Cardiac fibroblast (primary cell): ENCODE measurements around the gene VWC2.

Experiments
- DNase-seq, 2 donors: peaks; one replicate each; pipeline versions ENCODE4 v3.0.0 to v3.0.0-alpha.2; 2010; ENCODE audit warnings: low read depth in 2 of 2
- H3K4me3 ChIP-seq, 2 donors: replicated peaks in 1 of 2; 1 replicate in 1 of 2; 2 replicates in 1 of 2; pipeline ENCODE4 v1.5.1; 2011; ENCODE audit warnings: low read depth in 2 of 2, low read length in 2 of 2, mild to moderate bottlenecking in 2 of 2, moderate library complexity in 1 of 2
- TF ChIP-seq, protein P1 (sequence below): IDR thresholded peaks from one replicate; pipeline ENCODE4 v1.5.1; 2011; ENCODE audit warnings: low read depth, mild to moderate bottlenecking, low read length, inconsistent platforms

The VWC2 gene

GRCh38 chr7:49812534-49812933, 39.1 kb downstream of the VWC2 start:
- no peak for DNase-seq
- no peak overlapping the region for H3K4me3 ChIP-seq
- TF ChIP-seq, protein P1, sequence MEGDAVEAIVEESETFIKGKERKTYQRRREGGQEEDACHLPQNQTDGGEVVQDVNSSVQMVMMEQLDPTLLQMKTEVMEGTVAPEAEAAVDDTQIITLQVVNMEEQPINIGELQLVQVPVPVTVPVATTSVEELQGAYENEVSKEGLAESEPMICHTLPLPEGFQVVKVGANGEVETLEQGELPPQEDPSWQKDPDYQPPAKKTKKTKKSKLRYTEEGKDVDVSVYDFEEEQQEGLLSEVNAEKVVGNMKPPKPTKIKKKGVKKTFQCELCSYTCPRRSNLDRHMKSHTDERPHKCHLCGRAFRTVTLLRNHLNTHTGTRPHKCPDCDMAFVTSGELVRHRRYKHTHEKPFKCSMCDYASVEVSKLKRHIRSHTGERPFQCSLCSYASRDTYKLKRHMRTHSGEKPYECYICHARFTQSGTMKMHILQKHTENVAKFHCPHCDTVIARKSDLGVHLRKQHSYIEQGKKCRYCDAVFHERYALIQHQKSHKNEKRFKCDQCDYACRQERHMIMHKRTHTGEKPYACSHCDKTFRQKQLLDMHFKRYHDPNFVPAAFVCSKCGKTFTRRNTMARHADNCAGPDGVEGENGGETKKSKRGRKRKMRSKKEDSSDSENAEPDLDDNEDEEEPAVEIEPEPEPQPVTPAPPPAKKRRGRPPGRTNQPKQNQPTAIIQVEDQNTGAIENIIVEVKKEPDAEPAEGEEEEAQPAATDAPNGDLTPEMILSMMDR = no peak

DNA sequence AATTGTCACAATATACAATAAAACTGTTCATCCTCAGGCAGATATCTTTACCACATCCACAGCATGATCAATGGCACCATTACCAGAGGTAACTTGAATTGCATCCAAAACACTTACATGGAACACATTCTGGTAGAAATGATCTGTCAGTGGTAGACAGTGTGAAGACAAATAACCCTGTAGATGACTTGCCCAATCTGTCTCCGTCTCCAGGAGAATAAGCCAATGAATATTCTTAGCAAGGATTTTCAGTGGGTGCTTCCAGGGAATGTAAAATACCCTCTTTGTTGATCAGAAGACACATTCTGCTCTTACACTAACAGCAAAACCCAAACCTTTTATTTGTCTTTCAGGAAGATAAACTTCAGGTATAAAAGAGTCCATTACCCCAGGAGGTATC, 43.8 kb downstream of the VWC2 start:
- no peak for DNase-seq
- no peak overlapping the region for H3K4me3 ChIP-seq
- TF ChIP-seq, protein P1 = no peak

DNA sequence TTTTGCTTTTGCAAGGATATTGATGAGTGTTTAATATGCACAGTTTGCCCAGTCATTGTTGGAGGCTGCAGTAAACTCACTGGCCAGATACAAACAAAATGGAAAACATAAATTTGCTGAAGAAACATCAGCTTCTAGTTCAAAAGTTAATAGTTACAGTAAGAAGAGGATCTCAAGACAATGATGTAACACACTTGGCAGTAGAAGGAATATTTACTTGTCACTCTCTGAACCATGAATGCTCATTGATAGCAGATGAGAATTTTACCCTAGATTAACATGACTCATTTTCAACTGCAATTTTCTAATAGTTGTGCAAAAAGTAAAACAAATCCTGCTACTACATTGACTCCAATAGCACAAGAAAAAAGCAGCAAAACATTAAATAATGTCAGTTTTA, 47.7 kb downstream of the VWC2 start:
- H3K4me3 ChIP-seq = no peak overlapping the region
- DNase-seq = no peak
- TF ChIP-seq, protein P1 = no peak

DNA sequence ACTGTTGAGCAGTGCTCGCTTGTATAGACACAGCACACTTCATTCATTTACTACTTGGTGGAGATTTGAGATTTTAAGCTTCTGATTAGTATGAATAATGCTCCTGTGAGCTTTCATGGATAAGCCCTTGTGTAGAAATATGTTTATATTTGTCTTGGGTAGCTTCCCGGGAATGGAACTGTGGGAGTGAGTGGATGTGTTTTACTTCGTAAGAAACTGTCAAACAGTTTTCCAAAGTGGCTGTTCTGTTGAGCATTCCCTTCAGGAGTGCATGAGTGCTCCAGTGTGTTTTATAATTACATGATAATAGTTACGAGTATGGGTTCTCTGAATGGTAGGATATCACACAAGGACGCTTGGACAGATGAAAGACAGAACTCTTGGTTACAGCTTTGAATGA, 49.4 kb downstream of the VWC2 start:
- H3K4me3 ChIP-seq = no peak overlapping the region
- DNase-seq = no peak
- TF ChIP-seq, protein P1 = no peak

GRCh38 chr7:49823566-49823965, 50.1 kb downstream of the VWC2 start:
- TF ChIP-seq, protein P1 = no peak
- H3K4me3 ChIP-seq = no peak overlapping the region
- no peak for DNase-seq

- no peak for DNase-seq
- H3K4me3 ChIP-seq = no peak overlapping the region
- TF ChIP-seq, protein P1 = no peak
These were observed 66.6 kb downstream of the VWC2 start for GRCh38 chr7:49839863-49840645.
